ENCODE data around the gene CTBP1.

The CTBP1 gene

DNA sequence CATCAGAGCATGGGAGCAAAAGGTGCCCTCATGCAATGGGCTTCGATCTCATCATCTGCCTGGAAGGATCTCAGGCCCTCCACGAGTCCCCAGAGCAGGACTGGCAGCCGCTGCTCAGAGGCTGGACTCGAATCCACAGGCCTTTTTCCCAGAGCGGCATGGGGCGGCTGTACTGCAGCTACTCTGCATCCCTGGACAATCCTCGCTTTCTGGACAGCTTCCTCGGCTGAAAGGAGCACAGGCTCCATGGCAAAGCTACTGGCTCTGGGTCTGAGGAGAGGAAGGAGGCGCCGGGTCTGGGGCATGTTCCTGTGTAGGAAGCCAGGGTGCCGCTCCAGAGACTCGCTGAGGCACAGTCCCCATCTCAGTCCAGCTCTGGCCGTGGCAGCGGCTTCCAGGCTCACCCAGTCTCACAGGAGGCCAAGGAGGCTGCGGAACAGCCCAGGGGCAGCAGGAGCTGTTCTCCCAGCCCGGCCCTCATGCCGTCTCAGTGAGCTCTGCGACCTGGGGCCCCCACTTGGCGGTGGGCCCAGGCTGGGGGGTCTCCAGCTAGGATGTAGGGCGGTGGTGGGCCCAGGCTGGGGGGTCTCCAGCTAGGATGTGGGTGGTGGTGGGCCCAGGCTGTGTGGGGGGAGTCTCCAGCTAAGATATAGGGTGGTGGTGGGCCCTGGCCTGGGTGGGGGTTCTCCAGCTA lies 73.8 kb downstream of the CTBP1 start:
- H3K27ac ChIP-seq, result peak overlapping the region; percentile 86
- TF ChIP-seq ZFX (IDR thresholded peaks at IDR 0.05), result no peak
- TF ChIP-seq, protein P1, sequence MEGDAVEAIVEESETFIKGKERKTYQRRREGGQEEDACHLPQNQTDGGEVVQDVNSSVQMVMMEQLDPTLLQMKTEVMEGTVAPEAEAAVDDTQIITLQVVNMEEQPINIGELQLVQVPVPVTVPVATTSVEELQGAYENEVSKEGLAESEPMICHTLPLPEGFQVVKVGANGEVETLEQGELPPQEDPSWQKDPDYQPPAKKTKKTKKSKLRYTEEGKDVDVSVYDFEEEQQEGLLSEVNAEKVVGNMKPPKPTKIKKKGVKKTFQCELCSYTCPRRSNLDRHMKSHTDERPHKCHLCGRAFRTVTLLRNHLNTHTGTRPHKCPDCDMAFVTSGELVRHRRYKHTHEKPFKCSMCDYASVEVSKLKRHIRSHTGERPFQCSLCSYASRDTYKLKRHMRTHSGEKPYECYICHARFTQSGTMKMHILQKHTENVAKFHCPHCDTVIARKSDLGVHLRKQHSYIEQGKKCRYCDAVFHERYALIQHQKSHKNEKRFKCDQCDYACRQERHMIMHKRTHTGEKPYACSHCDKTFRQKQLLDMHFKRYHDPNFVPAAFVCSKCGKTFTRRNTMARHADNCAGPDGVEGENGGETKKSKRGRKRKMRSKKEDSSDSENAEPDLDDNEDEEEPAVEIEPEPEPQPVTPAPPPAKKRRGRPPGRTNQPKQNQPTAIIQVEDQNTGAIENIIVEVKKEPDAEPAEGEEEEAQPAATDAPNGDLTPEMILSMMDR (conservative IDR thresholded peaks at IDR 0.05), result no peak

- TF ChIP-seq ZFX (IDR thresholded peaks at IDR 0.05), result no peak
- TF ChIP-seq, protein P1 (conservative IDR thresholded peaks at IDR 0.05), result no peak
- H3K27ac ChIP-seq, result peak overlapping the region; percentile 86
These were observed 75.8 kb downstream of the CTBP1 start for GRCh38 chr4:1172971-1173757.

DNA sequence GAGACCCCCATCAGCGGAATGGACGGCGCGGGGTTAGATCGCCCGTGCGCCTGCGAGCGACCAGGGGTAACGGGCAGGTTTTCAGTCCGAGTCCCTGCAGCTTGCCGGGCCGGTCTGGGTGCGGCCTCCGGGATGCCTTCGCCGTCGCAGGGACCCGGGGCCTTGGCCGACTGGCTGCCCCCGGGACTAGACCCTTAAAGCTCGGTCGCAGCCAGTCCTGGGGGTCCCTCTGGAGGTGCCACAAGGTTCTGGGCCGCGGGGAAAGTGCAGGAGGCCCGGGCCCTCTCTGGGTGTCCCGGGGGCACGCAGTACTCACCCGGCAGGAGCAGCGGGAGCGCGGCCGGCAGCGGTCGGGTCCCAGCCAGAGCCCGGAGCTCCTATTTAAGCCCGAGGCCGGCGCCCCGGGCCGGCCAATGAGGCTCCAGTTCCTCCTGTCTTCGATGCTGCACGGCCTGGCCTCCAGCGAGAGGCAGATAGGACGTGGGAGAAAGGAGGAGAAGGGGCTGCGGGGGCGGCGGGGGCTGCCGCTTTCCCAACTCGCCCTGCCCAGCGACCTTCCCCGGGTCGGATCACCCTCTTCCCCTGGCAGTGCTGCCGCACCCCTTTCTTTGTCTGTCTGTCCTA lies 76.6 kb downstream of the CTBP1 start, which contains the start of gene SPON2:
Gene SPON2 (minus strand): TSS at position 356 of the 624 bp plus-strand sequence.
- H3K27ac ChIP-seq, result peak within 1 kb of the TSS; percentile 86
- peak; percentile 45 for TF ChIP-seq ZFX (IDR thresholded peaks at IDR 0.05)
- TF ChIP-seq, protein P1 (conservative IDR thresholded peaks at IDR 0.05), result no peak

DNA sequence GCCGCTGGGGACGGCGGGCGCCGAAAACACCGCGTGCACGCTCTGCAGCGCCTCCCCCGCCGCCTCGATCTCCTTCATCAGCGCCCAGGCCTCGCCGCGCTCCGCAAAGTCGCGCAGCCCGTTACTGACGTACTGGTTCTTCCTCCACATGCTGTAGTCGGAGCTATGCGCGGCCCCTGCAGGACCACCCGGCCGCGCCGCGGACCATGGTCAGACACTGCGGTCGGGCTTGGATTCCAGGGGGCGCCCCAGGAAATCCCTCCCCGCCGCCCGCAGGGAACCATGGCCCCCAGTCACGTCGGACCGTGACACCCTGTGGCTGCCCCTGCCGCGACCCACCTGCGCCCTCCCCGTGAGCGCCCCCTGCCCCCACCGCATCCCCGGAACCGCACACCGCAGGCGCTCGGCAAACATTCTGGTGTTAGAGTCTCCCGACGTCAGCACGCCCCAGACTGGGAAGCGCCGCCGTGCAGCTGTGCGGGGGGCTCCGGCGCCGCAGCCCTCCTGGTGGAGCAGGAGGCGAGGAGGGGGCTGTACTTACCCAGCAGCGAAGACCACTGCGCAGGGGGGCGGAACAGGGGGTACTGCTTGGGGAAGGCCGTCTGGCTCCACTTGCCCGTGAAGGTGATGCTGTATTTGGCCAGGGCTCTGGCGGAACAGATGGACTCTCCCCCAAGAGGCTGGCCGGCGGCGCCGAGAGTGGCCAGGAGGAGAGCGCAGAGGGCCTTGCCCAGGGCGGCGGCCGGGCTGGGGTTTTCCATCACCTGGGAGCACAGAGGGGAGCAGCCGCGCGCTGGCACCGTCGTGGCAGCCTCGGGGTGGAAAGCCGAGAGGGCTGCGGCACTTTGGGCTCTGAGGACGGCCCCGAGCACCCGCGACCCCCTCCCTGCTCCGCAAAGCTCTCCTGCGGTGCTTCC lies 77.4 kb downstream of the CTBP1 start:
- TF ChIP-seq, protein P1 (conservative IDR thresholded peaks at IDR 0.05), result no peak
- no peak for TF ChIP-seq ZFX (IDR thresholded peaks at IDR 0.05)
- H3K27ac ChIP-seq, result peak overlapping the region; percentile 86

GRCh38 chr4:1170976-1171310 lies 78.0 kb downstream of the CTBP1 start:
- peak overlapping the region; percentile 86 for H3K27ac ChIP-seq
- no peak for TF ChIP-seq ZFX (IDR thresholded peaks at IDR 0.05)
- TF ChIP-seq, protein P1 (conservative IDR thresholded peaks at IDR 0.05), result no peak

DNA sequence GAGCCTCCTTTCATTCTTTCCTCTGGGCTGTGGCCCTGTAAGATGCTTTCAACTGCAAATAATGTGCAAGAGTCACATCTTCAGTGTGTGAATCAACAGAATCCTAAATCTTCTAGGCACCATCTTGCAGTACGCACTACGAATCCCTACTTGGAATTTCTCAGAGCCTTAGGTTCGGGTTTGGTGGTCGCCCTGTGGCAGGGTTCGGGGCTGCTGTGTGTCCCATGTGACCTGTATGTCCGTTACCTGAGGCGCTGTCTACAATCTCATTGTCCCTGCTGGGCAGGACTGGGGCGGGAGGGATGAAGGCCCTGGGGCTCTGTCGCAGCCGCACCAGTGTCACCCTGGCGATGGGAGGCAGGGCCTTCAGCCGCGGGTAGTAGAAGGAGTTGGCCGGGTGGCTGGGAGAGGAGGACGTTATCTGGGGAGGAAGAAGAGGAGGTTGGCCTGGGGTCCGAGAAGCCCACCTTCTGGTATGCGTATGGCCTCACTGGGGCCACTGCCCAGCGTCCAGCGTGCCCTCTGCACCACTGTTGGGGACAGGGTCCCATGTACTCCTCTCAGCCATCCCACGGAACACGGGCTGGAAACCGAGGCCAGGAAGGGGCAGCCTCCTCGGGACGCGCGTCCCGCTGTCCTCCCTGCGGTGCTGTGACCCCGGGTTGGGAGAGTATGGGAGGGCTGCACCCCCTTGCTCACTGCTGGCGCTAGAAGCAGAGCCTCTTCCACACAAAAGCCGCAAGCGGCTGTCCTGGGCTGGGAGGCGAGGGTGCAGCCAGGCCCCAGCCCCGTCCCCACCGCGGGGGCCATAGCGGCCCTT lies 78.6 kb downstream of the CTBP1 start:
- peak overlapping the region; percentile 86 for H3K27ac ChIP-seq
- TF ChIP-seq, protein P1 (conservative IDR thresholded peaks at IDR 0.05), result no peak
- no peak for TF ChIP-seq ZFX (IDR thresholded peaks at IDR 0.05)
